Sigmoid colon (tissue), 7 donors: ENCODE data around the gene PERM1. TPM values are rescaled to one million over a fixed set of nuclear protein-coding genes. Genes with fewer than 3 reads are reported as not detected.

Source experiments
- DNase-seq: peaks from one replicate; pipeline ENCODE4 v3.0.0-alpha.2; 2019
- H3K27ac ChIP-seq, 4 donors: fragments of 200-600 bp; sonication (generic); one replicate each; pipeline ENCODE4 v1.5.1; 2016 to 2019; ENCODE audit warnings: mild to moderate bottlenecking in 1 of 4
- H3K27me3 ChIP-seq, 3 donors: fragments of 200-600 bp; sonication (generic); one replicate each; pipeline ENCODE4 v1.5.1; 2019; ENCODE audit warnings: mild to moderate bottlenecking in 1 of 3
- H3K36me3 ChIP-seq, 4 donors: fragments of 200-600 bp; sonication (generic); one replicate each; pipeline ENCODE4 v1.5.1; 2016 to 2019
- H3K4me1 ChIP-seq, 4 donors: fragments of 200-600 bp; sonication (generic); one replicate each; pipeline ENCODE4 v1.5.1; 2017 to 2019
- H3K4me3 ChIP-seq, 4 donors: fragments of 200-600 bp; sonication (generic); one replicate each; pipeline ENCODE4 v1.5.1; 2017 to 2019; ENCODE audit warnings: mild to moderate bottlenecking in 2 of 4, moderate library complexity in 1 of 4
- H3K9me3 ChIP-seq, 4 donors: fragments of 200-600 bp in 3 of 4; sonication (generic) in 3 of 4; one replicate each; pipeline versions ENCODE4 v1.5.1 to v1.6.1; 2013 to 2019
- EP300 ChIP-seq, 4 donors: sonication (generic); formaldehyde crosslinking; IDR thresholded peaks; one replicate each; pipeline ENCODE4 v1.6.1; 2017; ENCODE audit warnings: antibody characterized with exemption in 4 of 4
- POLR2A ChIP-seq, 2 donors: fragments of 450-650 bp; IDR thresholded peaks; one replicate each; pipeline ENCODE4 v1.6.1; 2016; ENCODE audit warnings: antibody characterized with exemption in 2 of 2, mild to moderate bottlenecking in 2 of 2, moderate library complexity in 2 of 2
- POLR2AphosphoS5 ChIP-seq, 4 donors: sonication (generic); formaldehyde crosslinking; IDR thresholded peaks; one replicate each; pipeline ENCODE4 v1.6.1; 2017; ENCODE audit warnings: antibody characterized with exemption in 4 of 4
- WGBS, 2 donors: extraction: QIAGEN DNeasy Blood & Tissue Kit; methylation state at CpG; one replicate each; pipeline ENCODE4 v1.1.7; 2013; 5-methylcytosine and 5-hydroxymethylcytosine counted together
- intact Hi-C: fragments of 100-400 bp; cut with DNase I; formaldehyde crosslinking; loops from one replicate; pipeline ENCODE4 v1.15.1; 2023
- polyA plus RNA-seq, 3 donors: library from polyadenylated mRNA; stranded (reverse); fragments of 200-250 nt; gene quantifications; one replicate each; pipeline ENCODE4 v1.2.3, GENCODE V29; 2013
- total RNA-seq, 4 donors: library from RNA; depleted of rRNA; stranded (reverse); fragments of >200 nt; gene quantifications; one replicate each; pipeline ENCODE4 v1.1.0, GENCODE V29; 2016
- TF ChIP-seq, protein P1 (sequence below), 4 experiments: fragments of 450-650 bp in 3 of 4; fragments of 200-600 bp in 1 of 4; IDR thresholded peaks; one replicate each; pipeline ENCODE4 v1.5.1; 2016 to 2019; ENCODE audit warnings: antibody characterized with exemption in 4 of 4, mild to moderate bottlenecking in 3 of 4, moderate library complexity in 2 of 4
- donor health status: healthy with polysubstance abuse.
- donor health status: Bipolar disorder and iron deficiency.
- donor health status: healthy.

The PERM1 gene
- total and polyA plus RNA-seq, 7 donors: under 0.01 to 0.69 (median 0.16) TPM; not detected in 4

DNA sequence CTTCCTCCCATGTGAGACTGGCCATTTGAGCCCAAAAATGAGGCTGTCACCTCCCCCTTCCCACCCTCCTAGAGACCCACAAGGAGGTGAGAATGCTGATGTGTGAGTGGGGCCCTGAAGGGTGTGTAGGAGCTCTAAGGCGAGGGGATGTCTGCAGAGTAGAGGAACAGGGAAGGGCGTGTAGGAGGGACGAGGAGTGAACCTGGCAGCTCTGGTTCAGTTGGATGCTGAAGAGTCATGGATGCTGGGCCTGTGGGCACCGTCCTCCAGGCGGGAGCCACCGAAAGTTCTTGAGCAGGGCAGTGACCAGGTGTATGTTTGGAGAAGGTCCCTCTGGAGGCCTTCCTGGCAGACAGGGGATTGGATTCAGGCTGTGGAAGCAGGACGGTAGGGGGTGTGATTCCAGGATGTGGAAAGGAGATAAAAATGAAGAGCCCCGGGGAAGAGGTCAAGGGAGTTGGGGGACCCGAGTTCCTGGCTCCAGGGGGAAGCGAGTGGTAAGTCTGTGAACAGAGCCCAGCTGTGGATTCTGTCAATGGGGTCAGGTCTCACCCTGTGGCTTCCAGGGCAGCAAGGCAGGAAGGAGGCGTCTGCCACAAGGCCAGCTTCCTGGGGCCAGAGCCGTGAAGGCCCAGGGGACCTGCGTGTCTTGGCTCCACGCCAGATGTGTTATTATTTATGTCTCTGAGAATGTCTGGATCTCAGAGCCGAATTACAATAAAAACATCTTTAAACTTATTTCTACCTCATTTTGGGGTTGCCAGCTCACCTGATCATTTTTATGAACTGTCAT, 50.3 kb downstream of the PERM1 start:
- intact Hi-C loops: no loop called here
- H3K36me3 ChIP-seq: no peaks in the 10 kb centered on the region
- DNase-seq: no peak
- H3K4me1 ChIP-seq: peaks cover 0 to 10% (median 9%) of the 10 kb centered on the region in 4 donors
- no peak overlapping the region for H3K27ac ChIP-seq
- TF ChIP-seq, protein P1, sequence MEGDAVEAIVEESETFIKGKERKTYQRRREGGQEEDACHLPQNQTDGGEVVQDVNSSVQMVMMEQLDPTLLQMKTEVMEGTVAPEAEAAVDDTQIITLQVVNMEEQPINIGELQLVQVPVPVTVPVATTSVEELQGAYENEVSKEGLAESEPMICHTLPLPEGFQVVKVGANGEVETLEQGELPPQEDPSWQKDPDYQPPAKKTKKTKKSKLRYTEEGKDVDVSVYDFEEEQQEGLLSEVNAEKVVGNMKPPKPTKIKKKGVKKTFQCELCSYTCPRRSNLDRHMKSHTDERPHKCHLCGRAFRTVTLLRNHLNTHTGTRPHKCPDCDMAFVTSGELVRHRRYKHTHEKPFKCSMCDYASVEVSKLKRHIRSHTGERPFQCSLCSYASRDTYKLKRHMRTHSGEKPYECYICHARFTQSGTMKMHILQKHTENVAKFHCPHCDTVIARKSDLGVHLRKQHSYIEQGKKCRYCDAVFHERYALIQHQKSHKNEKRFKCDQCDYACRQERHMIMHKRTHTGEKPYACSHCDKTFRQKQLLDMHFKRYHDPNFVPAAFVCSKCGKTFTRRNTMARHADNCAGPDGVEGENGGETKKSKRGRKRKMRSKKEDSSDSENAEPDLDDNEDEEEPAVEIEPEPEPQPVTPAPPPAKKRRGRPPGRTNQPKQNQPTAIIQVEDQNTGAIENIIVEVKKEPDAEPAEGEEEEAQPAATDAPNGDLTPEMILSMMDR (IDR thresholded peaks at IDR 0.05): no peak
- no peak for TF ChIP-seq POLR2A (IDR thresholded peaks at IDR 0.05)
- TF ChIP-seq POLR2AphosphoS5 (IDR thresholded peaks at IDR 0.05): no peak
- TF ChIP-seq EP300 (IDR thresholded peaks at IDR 0.05): no peak
- H3K4me3 ChIP-seq: no peak overlapping the region
- H3K9me3 ChIP-seq: no peaks in the 10 kb centered on the region
- peaks cover 17 to 69% (median 44%) of the 10 kb centered on the region in 3 donors for H3K27me3 ChIP-seq
- WGBS, 2 donors: 26 to 55% methylated on average over 15 of the region's 15 CpGs

DNA sequence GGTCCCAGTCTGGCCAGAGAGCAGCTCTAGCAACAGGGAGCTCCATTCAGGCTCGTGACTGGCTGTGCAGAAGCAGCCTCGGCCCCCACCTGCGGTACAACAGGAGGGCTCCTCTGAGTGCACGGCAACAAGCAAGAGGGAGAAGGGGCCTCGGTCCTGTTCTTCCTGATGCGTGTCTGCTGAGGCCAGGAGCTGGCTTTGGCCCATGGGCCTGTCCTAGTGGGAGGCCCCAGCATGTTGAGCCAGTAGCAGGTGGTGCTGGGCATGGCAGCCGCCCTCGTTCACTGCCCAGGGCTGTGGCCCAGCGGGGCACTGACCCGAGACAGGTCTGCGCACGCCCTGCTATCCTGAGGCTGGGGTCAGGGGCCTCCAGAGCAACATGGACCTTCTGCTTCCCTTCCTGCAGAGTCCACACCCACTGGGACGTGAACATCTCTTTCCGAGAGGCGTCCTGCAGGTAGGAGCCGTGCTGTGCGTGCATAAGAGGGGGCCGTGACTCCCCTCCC, 51.2 kb downstream of the PERM1 start:
- 39 to 74% methylated on average over 18 of the region's 18 CpGs for WGBS, 2 donors
- H3K36me3 ChIP-seq: no peaks in the 10 kb centered on the region
- TF ChIP-seq EP300 (IDR thresholded peaks at IDR 0.05) (no peak), POLR2A (IDR thresholded peaks at IDR 0.05) (no peak), POLR2AphosphoS5 (IDR thresholded peaks at IDR 0.05) (no peak)
- TF ChIP-seq, protein P1 (IDR thresholded peaks at IDR 0.05): no peak
- DNase-seq: no peak
- no peak overlapping the region for H3K4me3 ChIP-seq
- peaks cover 0 to 11% (median 9%) of the 10 kb centered on the region in 4 donors for H3K4me1 ChIP-seq
- H3K27me3 ChIP-seq: peaks cover 23 to 69% (median 44%) of the 10 kb centered on the region in 3 donors
- H3K9me3 ChIP-seq: no peaks in the 10 kb centered on the region
- intact Hi-C loops: no loop called here
- no peak overlapping the region for H3K27ac ChIP-seq

DNA sequence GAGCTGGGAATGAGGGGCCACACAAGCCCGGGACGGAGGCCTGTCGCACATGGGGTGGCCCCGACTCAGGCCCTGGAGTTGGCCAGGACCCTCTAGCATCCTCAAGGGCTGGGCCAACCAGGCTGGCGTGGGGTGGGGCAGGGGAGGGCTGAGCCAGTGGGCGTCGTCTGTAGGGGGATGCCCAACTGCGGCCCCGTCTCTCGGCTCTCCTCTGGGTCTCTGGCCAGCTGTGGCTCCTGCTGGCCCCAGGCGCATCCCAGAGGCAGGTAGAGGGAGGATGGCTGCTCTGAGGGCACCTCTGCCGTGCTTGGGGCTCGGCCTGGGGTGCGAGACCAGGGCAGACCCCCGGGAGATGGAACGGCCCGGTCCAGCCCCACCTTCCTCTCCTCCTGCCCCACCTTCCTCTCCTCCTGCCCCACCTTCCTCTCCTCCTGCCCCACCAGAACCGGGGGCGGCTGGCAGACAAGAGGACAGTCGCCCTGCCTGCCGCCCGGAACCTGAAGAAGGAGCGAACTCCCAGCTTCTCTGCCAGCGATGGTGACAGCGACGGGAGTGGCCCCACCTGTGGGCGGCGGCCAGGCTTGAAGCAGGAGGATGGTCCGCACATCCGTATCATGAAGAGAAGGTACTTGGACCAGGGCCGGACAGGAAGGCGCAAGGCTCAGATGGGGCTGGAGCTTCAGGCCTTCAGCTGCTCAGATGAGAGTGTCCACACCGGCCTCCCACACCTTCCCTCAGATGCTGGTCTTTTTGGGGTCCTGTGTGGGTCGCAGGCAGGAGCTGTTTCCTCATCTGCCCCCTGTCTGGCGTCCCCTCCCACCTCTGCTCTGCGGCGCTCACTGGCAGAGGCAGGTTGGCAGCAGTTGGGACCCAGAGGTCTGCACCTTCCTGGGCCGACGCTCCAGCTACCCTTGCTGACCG, 51.9 kb downstream of the PERM1 start:
- Histone ChIP-seq H3K9me3 (no peaks in the 10 kb centered on the region), H3K36me3 (no peaks in the 10 kb centered on the region), H3K27me3 (peaks cover 21 to 69% (median 42%) of the 10 kb centered on the region in 3 donors), H3K4me3 (no peak overlapping the region), H3K27ac (no peak overlapping the region), H3K4me1 (peaks cover 0 to 12% (median 11%) of the 10 kb centered on the region in 4 donors)
- no peak for TF ChIP-seq EP300 (IDR thresholded peaks at IDR 0.05)
- TF ChIP-seq POLR2A (IDR thresholded peaks at IDR 0.05): no peak
- TF ChIP-seq, protein P1 (IDR thresholded peaks at IDR 0.05): no peak
- no peak for TF ChIP-seq POLR2AphosphoS5 (IDR thresholded peaks at IDR 0.05)
- 52 to 84% methylated on average over 40 of the region's 40 CpGs for WGBS, 2 donors
- no peak for DNase-seq
- intact Hi-C loops: no loop called here

DNA sequence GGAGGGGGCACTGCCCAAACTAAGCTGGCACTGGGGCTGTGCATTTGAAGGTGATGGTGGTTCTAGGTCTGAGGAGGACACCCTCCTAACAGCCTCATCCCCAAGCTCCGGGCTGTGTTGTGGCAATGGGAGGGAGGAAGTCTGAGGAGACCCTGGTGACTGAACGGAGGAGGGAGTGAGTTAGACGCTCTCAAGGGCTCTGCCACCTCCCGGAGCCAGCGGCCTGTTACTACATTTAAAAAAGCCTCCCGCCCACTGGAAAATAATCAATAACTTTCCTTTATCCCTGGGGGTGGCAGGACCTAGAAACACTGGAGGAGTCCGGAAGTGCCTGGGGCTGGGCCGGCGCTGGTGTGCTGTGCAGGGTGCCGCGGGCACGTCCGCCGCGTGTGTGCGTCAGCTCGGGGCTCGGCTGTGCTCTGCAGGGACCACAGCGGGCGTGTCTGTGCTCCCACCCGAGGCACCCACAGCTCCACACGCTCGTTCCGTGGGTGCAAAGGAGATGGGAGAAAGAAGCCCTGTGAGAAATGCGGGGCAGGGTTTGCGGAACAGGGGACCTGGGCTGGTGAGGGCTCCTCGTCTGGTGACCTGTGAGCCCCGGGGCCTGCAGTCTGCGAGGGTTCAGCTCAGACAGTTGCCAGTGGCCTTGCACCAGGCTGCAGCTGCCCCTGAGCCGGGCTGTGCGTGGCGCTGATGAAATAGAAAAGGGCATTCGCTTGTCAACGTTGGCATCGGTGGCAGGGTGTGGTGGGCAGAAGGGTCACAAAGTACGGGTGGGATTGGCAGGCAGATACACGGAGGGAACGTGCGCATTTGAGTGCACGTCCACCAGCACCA, 52.9 kb downstream of the PERM1 start:
- Histone ChIP-seq H3K27ac (no peak overlapping the region), H3K27me3 (peaks cover 26 to 76% (median 45%) of the 10 kb centered on the region in 3 donors), H3K9me3 (no peaks in the 10 kb centered on the region), H3K4me1 (peaks cover 2 to 21% (median 19%) of the 10 kb centered on the region in 4 donors), H3K4me3 (no peak overlapping the region), H3K36me3 (no peaks in the 10 kb centered on the region)
- 31 to 78% methylated on average over 40 of the region's 40 CpGs for whole genome bisulfite sequencing, 2 donors
- intact Hi-C loops: no loop called here
- no peak for DNase-seq
- TF ChIP-seq POLR2AphosphoS5 (IDR thresholded peaks at IDR 0.05) (no peak), POLR2A (IDR thresholded peaks at IDR 0.05) (no peak), EP300 (IDR thresholded peaks at IDR 0.05) (no peak)
- TF ChIP-seq, protein P1 (IDR thresholded peaks at IDR 0.05): no peak
